DLD1 (cell line): ENCODE data around the gene OR5A2.
"Not testable (repeated sequence)": the region's sequence is repeated elsewhere in the genome, so short reads cannot be mapped to it uniquely, and the experiment has no call there.

ENCODE experiments used
- in situ Hi-C: cut with HindIII; loops from 2 replicates; pipeline ENCODE4 v1.10.0; 2017; ENCODE audit warnings: low sequenced_read_pairs

Gene OR5A2

GRCh38 chr11:59426361-59427067 lies at the start of gene OR5A2:
Gene OR5A2 (minus strand): TSS chr11:59426413. CDS start chr11:59422953, 3,460 bp downstream.
- in situ Hi-C loops: no loop called here

GRCh38 chr11:59475176-59475575 lies 49.0 kb upstream of the OR5A2 start:
- in situ Hi-C loops: no loop called here

GRCh38 chr11:59473015-59473414 lies 46.8 kb upstream of the OR5A2 start, which contains the start of gene OR4D10:
Gene OR4D10 (plus strand): TSS chr11:59473315. CDS start chr11:59477430, 4,115 bp downstream.
- in situ Hi-C loops: no loop called here

GRCh38 chr11:59463190-59463641 lies 37.0 kb upstream of the OR5A2 start:
- in situ Hi-C loops: no loop called here

- in situ Hi-C loops: no loop called here
Measured at GRCh38 chr11:59459916-59460315, 33.7 kb upstream of the OR5A2 start.

GRCh38 chr11:59456661-59457060 lies 30.4 kb upstream of the OR5A2 start, which contains the start of gene OR4D6:
Gene OR4D6 (plus strand): TSS chr11:59456961. CDS start chr11:59456961, 0 bp downstream.
- in situ Hi-C loops: no loop called here

GRCh38 chr11:59448484-59448883 lies 22.3 kb upstream of the OR5A2 start:
- in situ Hi-C loops: no loop called here

GRCh38 chr11:59445624-59446023 lies 19.4 kb upstream of the OR5A2 start:
- in situ Hi-C loops: not testable (repeated sequence)

GRCh38 chr11:59437770-59438169 lies 11.6 kb upstream of the OR5A2 start:
- in situ Hi-C loops: no loop called here

- in situ Hi-C loops: no loop called here
Measured at GRCh38 chr11:59436169-59436568, 10.0 kb upstream of the OR5A2 start, which contains the start of gene OR5A1. Gene OR5A1 (plus strand): TSS chr11:59436469. CDS start chr11:59443169, 6,700 bp downstream.

GRCh38 chr11:59429924-59430516 lies 3.8 kb upstream of the OR5A2 start:
- in situ Hi-C loops: no loop called here

GRCh38 chr11:59427068-59427382 lies 812 bp upstream of the OR5A2 start:
- in situ Hi-C loops: no loop called here

GRCh38 chr11:59425131-59425530 lies 1.1 kb downstream of the OR5A2 start:
- in situ Hi-C loops: no loop called here

- in situ Hi-C loops: no loop called here
Measured at GRCh38 chr11:59423835-59424234, 2.4 kb downstream of the OR5A2 start.

GRCh38 chr11:59418156-59418555 lies 8.1 kb downstream of the OR5A2 start:
- in situ Hi-C loops: no loop called here

GRCh38 chr11:59417023-59417422 lies 9.2 kb downstream of the OR5A2 start:
- in situ Hi-C loops: no loop called here

- in situ Hi-C loops: no loop called here
Measured at GRCh38 chr11:59416613-59417012, 9.6 kb downstream of the OR5A2 start.

GRCh38 chr11:59415111-59415510 lies 11.1 kb downstream of the OR5A2 start:
- in situ Hi-C loops: no loop called here

GRCh38 chr11:59413646-59414045 lies 12.6 kb downstream of the OR5A2 start:
- in situ Hi-C loops: no loop called here

- in situ Hi-C loops: no loop called here
Measured at GRCh38 chr11:59403546-59403945, 22.7 kb downstream of the OR5A2 start.

GRCh38 chr11:59401262-59401552 lies 25.0 kb downstream of the OR5A2 start:
- in situ Hi-C loops: no loop called here

- in situ Hi-C loops: no loop called here
Measured at GRCh38 chr11:59400461-59401261, 25.6 kb downstream of the OR5A2 start.
